Measurements from ENCODE around the gene SMNDC1.

DNA sequence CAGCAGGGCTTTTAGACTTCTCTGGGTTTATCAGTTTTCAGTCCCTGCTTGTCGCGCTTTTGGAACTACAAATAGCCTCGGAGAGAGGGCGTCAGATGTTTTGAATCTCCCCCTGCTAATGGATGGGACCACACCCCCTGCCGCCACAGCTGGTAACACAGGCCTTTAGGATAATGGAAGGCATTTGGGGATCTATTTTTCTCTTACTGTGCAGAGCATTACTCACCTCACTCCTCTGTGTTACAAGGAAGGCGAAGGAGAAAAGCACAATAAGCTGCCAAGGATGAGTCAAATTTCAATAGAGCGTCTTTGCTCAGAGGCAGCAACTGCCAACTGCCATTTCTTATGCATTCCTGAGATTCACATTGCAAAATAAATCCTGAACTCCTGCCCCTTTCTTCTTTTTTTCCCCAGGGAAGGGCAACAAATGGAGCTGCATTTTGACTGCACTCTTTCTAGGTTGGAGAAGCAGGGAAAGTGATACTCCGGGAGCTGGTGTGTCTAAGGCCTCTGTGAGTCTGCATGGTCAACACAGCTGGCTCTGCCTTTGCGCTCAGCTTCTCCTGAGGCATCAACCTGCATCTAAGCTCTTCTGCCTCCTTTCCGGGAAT, 31.5 kb upstream of the SMNDC1 start:
- TF ChIP-seq, protein P1, sequence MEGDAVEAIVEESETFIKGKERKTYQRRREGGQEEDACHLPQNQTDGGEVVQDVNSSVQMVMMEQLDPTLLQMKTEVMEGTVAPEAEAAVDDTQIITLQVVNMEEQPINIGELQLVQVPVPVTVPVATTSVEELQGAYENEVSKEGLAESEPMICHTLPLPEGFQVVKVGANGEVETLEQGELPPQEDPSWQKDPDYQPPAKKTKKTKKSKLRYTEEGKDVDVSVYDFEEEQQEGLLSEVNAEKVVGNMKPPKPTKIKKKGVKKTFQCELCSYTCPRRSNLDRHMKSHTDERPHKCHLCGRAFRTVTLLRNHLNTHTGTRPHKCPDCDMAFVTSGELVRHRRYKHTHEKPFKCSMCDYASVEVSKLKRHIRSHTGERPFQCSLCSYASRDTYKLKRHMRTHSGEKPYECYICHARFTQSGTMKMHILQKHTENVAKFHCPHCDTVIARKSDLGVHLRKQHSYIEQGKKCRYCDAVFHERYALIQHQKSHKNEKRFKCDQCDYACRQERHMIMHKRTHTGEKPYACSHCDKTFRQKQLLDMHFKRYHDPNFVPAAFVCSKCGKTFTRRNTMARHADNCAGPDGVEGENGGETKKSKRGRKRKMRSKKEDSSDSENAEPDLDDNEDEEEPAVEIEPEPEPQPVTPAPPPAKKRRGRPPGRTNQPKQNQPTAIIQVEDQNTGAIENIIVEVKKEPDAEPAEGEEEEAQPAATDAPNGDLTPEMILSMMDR (IDR thresholded peaks at IDR 0.05) = no peak
- no peak for TF ChIP-seq POLR2A (IDR thresholded peaks at IDR 0.05)

All from tibial nerve (tissue), 3 donors.